HepG2 (cell line): ENCODE measurements around the gene MYL12B. TPM values are rescaled to one million over a fixed set of nuclear protein-coding genes. Genes with fewer than 3 reads are reported as not detected.

Experiments
- EED ChIP-seq: sonication (generic); formaldehyde crosslinking; IDR thresholded peaks from 2 replicates; pipeline ENCODE4 v1.5.0; 2020; ENCODE audit warnings: mild to moderate bottlenecking, missing genetic modification reagents
- FOXJ3 ChIP-seq: sonication (generic); formaldehyde crosslinking; IDR thresholded peaks from 2 replicates; pipeline ENCODE4 v1.4.0; 2020; ENCODE audit warnings: missing genetic modification reagents, mild to moderate bottlenecking, borderline replicate concordance
- HOXA9 ChIP-seq: sonication (generic); formaldehyde crosslinking; IDR thresholded peaks from 2 replicates; pipeline ENCODE4 v1.8.1; 2022; ENCODE audit warnings: missing genetic modification reagents, mild to moderate bottlenecking, moderate library complexity, borderline replicate concordance
- KDM2A ChIP-seq: sonication (generic); formaldehyde crosslinking; IDR thresholded peaks from 2 replicates; pipeline ENCODE4 v1.4.0; 2020; ENCODE audit warnings: low read depth, missing genetic modification reagents, borderline replicate concordance
- KLF9 ChIP-seq: IDR thresholded peaks from 2 replicates; pipeline ENCODE4 v1.6.1; 2016; ENCODE audit warnings: low read depth
- MAZ ChIP-seq, 2 experiments: sonication (generic) in 1 of 2; formaldehyde crosslinking in 1 of 2; IDR thresholded peaks; 2 replicates each; pipeline versions ENCODE4 v1.5.0 to v1.6.1; 2012 to 2020; ENCODE audit warnings: low read depth in 2 of 2, mild to moderate bottlenecking in 2 of 2, borderline replicate concordance in 1 of 2, improper control_type of control experiment in 1 of 2, low read length in 1 of 2, missing genetic modification reagents in 1 of 2, moderate library complexity in 1 of 2
- MED1 ChIP-seq: sonication (generic); formaldehyde crosslinking; IDR thresholded peaks from 2 replicates; pipeline ENCODE4 v1.4.0; 2020; ENCODE audit warnings: missing genetic modification reagents
- MZF1 ChIP-seq: sonication (generic); formaldehyde crosslinking; IDR thresholded peaks from 2 replicates; pipeline ENCODE4 v1.8.1; 2023; ENCODE audit warnings: mild to moderate bottlenecking, missing genetic modification reagents, borderline replicate concordance
- POLR2AphosphoS5 ChIP-seq: IDR thresholded peaks from 2 replicates; pipeline ENCODE4 v1.6.1; 2012; ENCODE audit warnings: low read depth, low read length
- RAD21 ChIP-seq: fragments of 450-650 bp; formaldehyde crosslinking; IDR thresholded peaks from 2 replicates; pipeline ENCODE4 v1.5.0; 2020; ENCODE audit warnings: mild to moderate bottlenecking
- REPIN1 ChIP-seq: sonication (generic); formaldehyde crosslinking; IDR thresholded peaks from 2 replicates; pipeline ENCODE4 v1.8.0; 2022; ENCODE audit warnings: missing genetic modification reagents, low read depth, mild to moderate bottlenecking, borderline replicate concordance
- RXRB ChIP-seq: IDR thresholded peaks from 2 replicates; pipeline ENCODE4 v1.6.1; 2016; ENCODE audit warnings: borderline replicate concordance, missing genetic modification reagents, missing compliant biosample characterization
- STAG1 ChIP-seq: sonication (generic); formaldehyde crosslinking; IDR thresholded peaks from 2 replicates; pipeline ENCODE4 v1.4.0; 2020; ENCODE audit warnings: missing genetic modification reagents
- THYN1 ChIP-seq: sonication (generic); formaldehyde crosslinking; IDR thresholded peaks from 2 replicates; pipeline ENCODE4 v1.8.1; 2023; ENCODE audit warnings: low read depth, mild to moderate bottlenecking, moderate library complexity, missing genetic modification reagents, borderline replicate concordance
- UBTF ChIP-seq: sonication (generic); formaldehyde crosslinking; IDR thresholded peaks from 2 replicates; pipeline ENCODE4 v1.4.0; 2020; ENCODE audit warnings: mild to moderate bottlenecking, missing genetic modification reagents
- XRCC5 ChIP-seq: fragments of 200-400 bp; formaldehyde crosslinking; optimal IDR thresholded peaks from 2 replicates; pipeline ENCODE3; 2017; ENCODE audit warnings: mild to moderate bottlenecking, low read length
- ZBTB34 ChIP-seq: sonication (generic); formaldehyde crosslinking; IDR thresholded peaks from 2 replicates; pipeline ENCODE4 v1.8.0; 2022; ENCODE audit warnings: mild to moderate bottlenecking, missing genetic modification reagents
- ZFP82 ChIP-seq: sonication (generic); formaldehyde crosslinking; IDR thresholded peaks from 2 replicates; pipeline ENCODE4 v1.5.1; 2020; ENCODE audit warnings: mild to moderate bottlenecking, missing genetic modification reagents, borderline replicate concordance
- ZNF20 ChIP-seq: sonication (generic); formaldehyde crosslinking; IDR thresholded peaks from 2 replicates; pipeline ENCODE4 v1.4.0; 2020; ENCODE audit warnings: mild to moderate bottlenecking, moderate library complexity, missing genetic modification reagents
- ZNF280B ChIP-seq: sonication (generic); formaldehyde crosslinking; IDR thresholded peaks from 2 replicates; pipeline ENCODE4 v1.5.0; 2020; ENCODE audit warnings: missing genetic modification reagents, mild to moderate bottlenecking, borderline replicate concordance
- ZNF468 ChIP-seq: sonication (generic); formaldehyde crosslinking; IDR thresholded peaks from 2 replicates; pipeline ENCODE4 v1.8.0; 2022; ENCODE audit warnings: mild to moderate bottlenecking, moderate library complexity, missing genetic modification reagents
- ZNF546 ChIP-seq: sonication (generic); formaldehyde crosslinking; conservative IDR thresholded peaks from 2 replicates; pipeline ENCODE4 v1.8.1; 2023; ENCODE audit warnings: mild to moderate bottlenecking, missing genetic modification reagents
- ZNF788 ChIP-seq: sonication (generic); formaldehyde crosslinking; IDR thresholded peaks from 2 replicates; pipeline ENCODE4 v1.5.0; 2020; ENCODE audit warnings: mild to moderate bottlenecking, missing genetic modification reagents, borderline replicate concordance
- polyA plus RNA-seq, 8 experiments: library from polyadenylated mRNA; depleted of rRNA in 3 of 8; stranded (reverse) in 7 of 8; unstranded in 1 of 8; fragments of >200 nt; fragmentation: Illumina TruSeq in 4 of 8; extraction: Trizol in 4 of 8; gene quantifications; 2 replicates each; pipeline versions ENCODE4 v1.2.1 to v1.2.3, GENCODE V29; 2011 to 2016; ENCODE audit warnings: low read depth in 4 of 8, missing spikeins in 1 of 8, mixed read lengths in 1 of 8; ENCODE audit not compliant: insufficient read depth in 1 of 8
- total RNA-seq, 5 experiments: library from RNA; depleted of rRNA; stranded (reverse); fragments of >200 nt; fragmentation: Illumina TruSeq; extraction: Trizol; gene quantifications; 2 replicates each; pipeline ENCODE4 v1.2.3, GENCODE V29; 2016; ENCODE audit warnings: low read depth in 1 of 5

The MYL12B gene
- total and polyA plus RNA-seq, 2 of the 13 experiments (the other 11 are each of a cell fraction or from before 2014, with no cell fraction given) = 265 to 340 TPM

- TF ChIP-seq ZBTB34 = 0 out of 2 replicates have a peak, but pooled peaks have one; percentile 32
- 0 out of 2 replicates have a peak, but pooled peaks have one; percentile 80 for TF ChIP-seq UBTF
- TF ChIP-seq REPIN1 (CRISPR knock-in tag) = 0 out of 2 replicates have a peak, but pooled peaks have one; percentile 58
- no peak; the same call in 1 of the 2 replicates for TF ChIP-seq STAG1 (CRISPR knock-in tag)
- peak; percentile 97 for TF ChIP-seq ZFP82 (CRISPR knock-in tag)
- TF ChIP-seq POLR2AphosphoS5 = peak; percentile 72
- peak; percentile 90; the same call in 1 of the 2 replicates for TF ChIP-seq KDM2A (CRISPR knock-in tag)
- no peak for TF ChIP-seq MZF1 (CRISPR knock-in tag)
- peak; percentile 84 for TF ChIP-seq EED (CRISPR knock-in tag)
- TF ChIP-seq XRCC5 = no peak
- no peak for TF ChIP-seq ZNF20 (CRISPR knock-in tag)
- TF ChIP-seq ZNF788 (CRISPR knock-in tag) = peak; percentile 80
- TF ChIP-seq RXRB = peak; percentile 33; the same call in 1 of the 2 replicates
- TF ChIP-seq ZNF468 (CRISPR knock-in tag) = 0 out of 2 replicates have a peak, but pooled peaks have one; percentile 52
- TF ChIP-seq MED1 (CRISPR knock-in tag) = peak; percentile 62
- TF ChIP-seq FOXJ3 (CRISPR knock-in tag) = 0 out of 2 replicates have a peak, but pooled peaks have one; percentile 36
- TF ChIP-seq HOXA9 (CRISPR knock-in tag) = no peak
- no peak for TF ChIP-seq THYN1 (CRISPR knock-in tag)
- peak; percentile 60; the same call in 1 of the 2 replicates for TF ChIP-seq RAD21
- no peak; the same call in 1 of the 2 replicates for TF ChIP-seq ZNF546
- TF ChIP-seq ZNF280B (CRISPR knock-in tag) = no peak; the same call in 1 of the 2 replicates
- TF ChIP-seq KLF9 (CRISPR knock-in tag) = no peak
- no peak for TF ChIP-seq MAZ (IDR thresholded peaks at IDR 0.05; ENCODE audit: borderline replicate concordance, low read depth, low read length)
- peak; percentile 73 for TF ChIP-seq MAZ (CRISPR knock-in tag; IDR thresholded peaks at IDR 0.05; ENCODE audit: low read depth)
Observed at GRCh38 chr18:3261373-3262233, at the start of gene MYL12B (continued).
